SU-DHL-6 (cell line): ENCODE measurements around the gene ABCB11.

ENCODE experiments used
- CTCF ChIP-seq: fragments of 200-600 bp; sonication (generic); IDR thresholded peaks from one replicate; pipeline ENCODE4 v1.5.1; 2017; ENCODE audit warnings: antibody characterized with exemption, mild to moderate bottlenecking, low read length, moderate library complexity; ENCODE audit not compliant: insufficient read depth, poor library complexity, severe bottlenecking
- EZH2phosphoT487 ChIP-seq: fragments of 200-600 bp; sonication (generic), shearing (Covaris generic); conservative IDR thresholded peaks from 2 replicates; pipeline ENCODE4 v1.6.1; 2018; ENCODE audit warnings: mild to moderate bottlenecking, antibody characterized with exemption, low read length, moderate library complexity, mixed read lengths

- TF ChIP-seq CTCF, result no peak
- no peak for TF ChIP-seq EZH2phosphoT487
Observed at GRCh38 chr2:169073211-169073962, 42.3 kb upstream of the ABCB11 start.
